HuH-7.5 (cell line): ENCODE measurements around the gene IFT25.
"Not testable (repeated sequence)": the region's sequence is repeated elsewhere in the genome, so short reads cannot be mapped to it uniquely, and the experiment has no call there.

Experiments used
- DNase-seq: peaks from one replicate; pipeline ENCODE4 v3.0.0; 2011; ENCODE audit warnings: low spot score

The IFT25 gene

GRCh38 chr1:53883600-53883999, 61.9 kb downstream of the IFT25 start:
- not testable (repeated sequence) for DNase-seq

- DNase-seq: not testable (repeated sequence)
Observed at GRCh38 chr1:53881853-53882252, 63.6 kb downstream of the IFT25 start.

GRCh38 chr1:53878492-53879105, 66.9 kb downstream of the IFT25 start:
- DNase-seq: no peak

GRCh38 chr1:53875150-53875549, 70.3 kb downstream of the IFT25 start:
- not testable (repeated sequence) for DNase-seq

- DNase-seq: no peak
Observed at GRCh38 chr1:53871773-53872484, 73.6 kb downstream of the IFT25 start.
